Measurements from ENCODE around the gene RC3H1.
"Not testable (repeated sequence)": the region's sequence is repeated elsewhere in the genome, so short reads cannot be mapped to it uniquely, and the experiment has no call there.

Gene RC3H1

GRCh38 chr1:173954179-173954578 lies 68.0 kb downstream of the RC3H1 start:
- DNase-seq (ENCODE audit: low read depth, low spot score) = no peak
- TF ChIP-seq POLR2AphosphoS5 (IDR thresholded peaks at IDR 0.05; ENCODE audit: borderline replicate concordance, low read depth, low read length) (no peak), FOXP2 (optimal IDR thresholded peaks at IDR 0.05; ENCODE audit: control extremely low read depth, extremely low read length, insufficient read depth) (no peak)

GRCh38 chr1:173948594-173948993 lies 73.6 kb downstream of the RC3H1 start:
- TF ChIP-seq FOXP2 (optimal IDR thresholded peaks at IDR 0.05; ENCODE audit: control extremely low read depth, extremely low read length, insufficient read depth) (no peak), EZH2 (IDR thresholded peaks at IDR 0.05) (no peak), POLR2AphosphoS5 (IDR thresholded peaks at IDR 0.05; ENCODE audit: borderline replicate concordance, low read depth, low read length) (no peak)
- H3K4me3 ChIP-seq = no peak overlapping the region
- H3K36me3 ChIP-seq (ENCODE audit: insufficient read depth, low read length) = peaks cover 55% of the 10 kb centered on the region
- no peaks in the 10 kb centered on the region for H3K9me3 ChIP-seq (ENCODE audit: low read depth, low read length)
- no peak overlapping the region for H3K9ac ChIP-seq (ENCODE audit: insufficient read length)
- H3K27ac ChIP-seq = no peak overlapping the region
- no peak for DNase-seq (ENCODE audit: low read depth, low spot score)

More at GRCh38 chr1:173954179-173954578, 68.0 kb downstream of the RC3H1 start:
- Histone ChIP-seq H3K9ac (ENCODE audit: insufficient read length) (no peak overlapping the region), H3K36me3 (ENCODE audit: insufficient read depth, low read length) (peaks cover 50% of the 10 kb centered on the region), H3K27ac (no peak overlapping the region), H3K9me3 (ENCODE audit: low read depth, low read length) (no peaks in the 10 kb centered on the region), H3K4me3 (no peak overlapping the region)

- Histone ChIP-seq H3K4me3 (no peak overlapping the region), H3K9me3 (ENCODE audit: low read depth, low read length) (no peaks in the 10 kb centered on the region), H3K9ac (ENCODE audit: insufficient read length) (no peak overlapping the region), H3K27ac (no peak overlapping the region), H3K36me3 (ENCODE audit: insufficient read depth, low read length) (peaks cover 61% of the 10 kb centered on the region)
- TF ChIP-seq FOXP2 (optimal IDR thresholded peaks at IDR 0.05; ENCODE audit: control extremely low read depth, extremely low read length, insufficient read depth) = no peak
- TF ChIP-seq EZH2 (IDR thresholded peaks at IDR 0.05) = no peak
- no peak for TF ChIP-seq POLR2AphosphoS5 (IDR thresholded peaks at IDR 0.05; ENCODE audit: borderline replicate concordance, low read depth, low read length)
- DNase-seq (ENCODE audit: low read depth, low spot score) = no peak
Observed at GRCh38 chr1:173946380-173946921, 75.7 kb downstream of the RC3H1 start.

- DNase-seq (ENCODE audit: low read depth, low spot score) = no peak
- H3K9me3 ChIP-seq (ENCODE audit: low read depth, low read length) = no peaks in the 10 kb centered on the region
- no peak overlapping the region for H3K27ac ChIP-seq
- H3K4me3 ChIP-seq = no peak overlapping the region
- H3K36me3 ChIP-seq (ENCODE audit: insufficient read depth, low read length) = peaks cover 56% of the 10 kb centered on the region
- H3K9ac ChIP-seq (ENCODE audit: insufficient read length) = no peak overlapping the region
- no peak for TF ChIP-seq POLR2AphosphoS5 (IDR thresholded peaks at IDR 0.05; ENCODE audit: borderline replicate concordance, low read depth, low read length)
- no peak for TF ChIP-seq EZH2 (IDR thresholded peaks at IDR 0.05)
- no peak for TF ChIP-seq FOXP2 (optimal IDR thresholded peaks at IDR 0.05; ENCODE audit: control extremely low read depth, extremely low read length, insufficient read depth)
Observed at GRCh38 chr1:173937062-173937461, 85.1 kb downstream of the RC3H1 start.

- Histone ChIP-seq H3K9me3 (ENCODE audit: low read depth, low read length) (no peaks in the 10 kb centered on the region), H3K36me3 (ENCODE audit: insufficient read depth, low read length) (peaks cover 40% of the 10 kb centered on the region), H3K9ac (ENCODE audit: insufficient read length) (no peak overlapping the region), H3K4me3 (no peak overlapping the region), H3K27ac (no peak overlapping the region)
- no peak for DNase-seq (ENCODE audit: low read depth, low spot score)
- TF ChIP-seq POLR2AphosphoS5 (IDR thresholded peaks at IDR 0.05; ENCODE audit: borderline replicate concordance, low read depth, low read length) (no peak), EZH2 (IDR thresholded peaks at IDR 0.05) (no peak), FOXP2 (optimal IDR thresholded peaks at IDR 0.05; ENCODE audit: control extremely low read depth, extremely low read length, insufficient read depth) (no peak)
Observed at GRCh38 chr1:173934440-173934839, 87.7 kb downstream of the RC3H1 start.

- DNase-seq (ENCODE audit: low read depth, low spot score); H3K4me3 ChIP-seq; H3K27ac ChIP-seq; H3K9ac ChIP-seq (ENCODE audit: insufficient read length); H3K9me3 ChIP-seq (ENCODE audit: low read depth, low read length); H3K36me3 ChIP-seq (ENCODE audit: insufficient read depth, low read length): not testable (repeated sequence)
Observed at GRCh38 chr1:173930541-173930940, 91.6 kb downstream of the RC3H1 start.

- no peaks in the 10 kb centered on the region for H3K36me3 ChIP-seq (ENCODE audit: insufficient read depth, low read length)
- no peak for TF ChIP-seq FOXP2 (optimal IDR thresholded peaks at IDR 0.05; ENCODE audit: control extremely low read depth, extremely low read length, insufficient read depth)
- no peak for TF ChIP-seq POLR2AphosphoS5 (IDR thresholded peaks at IDR 0.05; ENCODE audit: borderline replicate concordance, low read depth, low read length)
- TF ChIP-seq EZH2 (IDR thresholded peaks at IDR 0.05) = no peak
- H3K9me3 ChIP-seq (ENCODE audit: low read depth, low read length) = no peaks in the 10 kb centered on the region
- no peak overlapping the region for H3K4me3 ChIP-seq
- no peak for DNase-seq (ENCODE audit: low read depth, low spot score)
- H3K9ac ChIP-seq (ENCODE audit: insufficient read length) = no peak overlapping the region
- peak overlapping the region; percentile 54; the same call in 1 of the 2 replicates for H3K27ac ChIP-seq
Observed at GRCh38 chr1:173925306-173926242, 96.6 kb downstream of the RC3H1 start.

- Histone ChIP-seq H3K36me3 (ENCODE audit: insufficient read depth, low read length) (no peaks in the 10 kb centered on the region), H3K9me3 (ENCODE audit: low read depth, low read length) (no peaks in the 10 kb centered on the region), H3K27ac (no peak overlapping the region), H3K9ac (ENCODE audit: insufficient read length) (no peak overlapping the region), H3K4me3 (no peak overlapping the region)
- TF ChIP-seq POLR2AphosphoS5 (IDR thresholded peaks at IDR 0.05; ENCODE audit: borderline replicate concordance, low read depth, low read length) (no peak), EZH2 (IDR thresholded peaks at IDR 0.05) (no peak), FOXP2 (optimal IDR thresholded peaks at IDR 0.05; ENCODE audit: control extremely low read depth, extremely low read length, insufficient read depth) (no peak)
- no peak for DNase-seq (ENCODE audit: low read depth, low spot score)
Observed at GRCh38 chr1:173920861-173921260, 101.3 kb downstream of the RC3H1 start.
